CD14-positive monocyte (primary cell): ENCODE results near the gene PAGE1. TPM values are rescaled to one million over a fixed set of nuclear protein-coding genes. Genes with fewer than 3 reads are reported as not detected.

Source experiments
- DNase-seq, 3 donors: peaks; one replicate each; pipeline ENCODE4 v3.0.0-alpha.2; 2011 to 2022
- H2AFZ ChIP-seq: 2 replicates; pipeline ENCODE4 v1.6.0; 2012; ENCODE audit warnings: mild to moderate bottlenecking, low read depth, low read length, inconsistent platforms; ENCODE audit not compliant: insufficient read depth, poor library complexity, severe bottlenecking
- H3K27ac ChIP-seq, 2 donors: 1 replicate in 1 of 2; 2 replicates in 1 of 2; pipeline ENCODE4 v1.5.1; 2012 to 2013; ENCODE audit warnings: low read length in 2 of 2, control low read depth in 1 of 2, inconsistent platforms in 1 of 2, low read depth in 1 of 2, mild to moderate bottlenecking in 1 of 2
- H3K27me3 ChIP-seq, 2 donors: one replicate each; pipeline versions ENCODE4 v1.6.0 to v1.6.1; 2011 to 2013; ENCODE audit warnings: low read length in 2 of 2; ENCODE audit not compliant: control insufficient read depth in 2 of 2, insufficient read depth in 2 of 2
- H3K36me3 ChIP-seq, 2 donors: replicated peaks in 1 of 2; 1 replicate in 1 of 2; 2 replicates in 1 of 2; pipeline versions ENCODE4 v1.5.1 to v1.6.1; 2012 to 2013; ENCODE audit warnings: low read length in 2 of 2, control low read depth in 1 of 2, inconsistent platforms in 1 of 2, mild to moderate bottlenecking in 1 of 2; ENCODE audit not compliant: insufficient read depth in 2 of 2, control insufficient read depth in 1 of 2
- H3K4me1 ChIP-seq, 2 donors: 1 replicate in 1 of 2; 2 replicates in 1 of 2; pipeline versions ENCODE4 v1.5.1 to v1.6.1; 2012 to 2013; ENCODE audit warnings: low read length in 2 of 2, control low read depth in 1 of 2, inconsistent platforms in 1 of 2, mild to moderate bottlenecking in 1 of 2, moderate library complexity in 1 of 2; ENCODE audit not compliant: insufficient read depth in 2 of 2, control insufficient read depth in 1 of 2
- H3K4me2 ChIP-seq: replicated peaks from 2 replicates; pipeline ENCODE3; 2012; ENCODE audit warnings: low read length, moderate library complexity, mild to moderate bottlenecking; ENCODE audit not compliant: poor library complexity, severe bottlenecking; ENCODE audit errors: extremely low read depth
- H3K4me3 ChIP-seq, 3 experiments: fragments of 200-600 bp in 1 of 3; sonication (generic) in 1 of 3; replicated peaks in 1 of 3; 1 replicate in 2 of 3; 2 replicates in 1 of 3; pipeline ENCODE4 v1.5.1; 2011 to 2013; ENCODE audit warnings: low read length in 3 of 3, mild to moderate bottlenecking in 3 of 3, control low read depth in 2 of 3, low read depth in 2 of 3, inconsistent platforms in 1 of 3, moderate library complexity in 1 of 3
- H3K79me2 ChIP-seq: 2 replicates; pipeline ENCODE4 v1.6.0; 2012; ENCODE audit warnings: mild to moderate bottlenecking, control low read depth, inconsistent platforms, low read length, moderate library complexity; ENCODE audit not compliant: insufficient read depth
- H3K9ac ChIP-seq: 2 replicates; pipeline ENCODE4 v1.6.0; 2017; ENCODE audit warnings: low read length, mild to moderate bottlenecking; ENCODE audit not compliant: insufficient read depth, poor library complexity, severe bottlenecking
- H3K9me3 ChIP-seq, 2 donors: replicated peaks in 1 of 2; 1 replicate in 1 of 2; 2 replicates in 1 of 2; pipeline versions ENCODE4 v1.5.1 to v1.6.1; 2012 to 2013; ENCODE audit warnings: low read length in 2 of 2, control low read depth in 1 of 2; ENCODE audit not compliant: control insufficient read depth in 1 of 2, insufficient read depth in 1 of 2
- H4K20me1 ChIP-seq: 2 replicates; pipeline ENCODE4 v1.6.0; 2012; ENCODE audit warnings: mild to moderate bottlenecking, low read length, control low read depth, moderate library complexity; ENCODE audit not compliant: insufficient read depth
- H3K27ac Mint-ChIP-seq, 7 donors: one replicate each; pipeline ENCODE4 v1.8.0; 2020; ENCODE audit warnings: mild to moderate bottlenecking in 7 of 7, mixed read lengths in 7 of 7, moderate library complexity in 6 of 7, inconsistent platforms in 2 of 7
- H3K27me3 Mint-ChIP-seq, 3 donors: one replicate each; pipeline ENCODE4 v1.8.0; 2021 to 2022; ENCODE audit warnings: low read depth in 3 of 3, mild to moderate bottlenecking in 3 of 3, mixed read lengths in 3 of 3, moderate library complexity in 3 of 3, inconsistent platforms in 1 of 3
- H3K36me3 Mint-ChIP-seq, 2 donors: one replicate each; pipeline ENCODE4 v1.8.0; 2020; ENCODE audit warnings: mixed read lengths in 2 of 2, inconsistent platforms in 1 of 2, mild to moderate bottlenecking in 1 of 2
- H3K4me1 Mint-ChIP-seq: one replicate; pipeline ENCODE4 v1.8.0; 2020; ENCODE audit warnings: mild to moderate bottlenecking, mixed read lengths
- H3K4me3 Mint-ChIP-seq, 2 donors: one replicate each; pipeline ENCODE4 v1.8.0; 2020; ENCODE audit warnings: mild to moderate bottlenecking in 2 of 2, mixed read lengths in 2 of 2, moderate library complexity in 1 of 2
- H3K9me3 Mint-ChIP-seq, 7 donors: one replicate each; pipeline ENCODE4 v1.8.0; 2020 to 2022; ENCODE audit warnings: mixed read lengths in 7 of 7, mild to moderate bottlenecking in 6 of 7, moderate library complexity in 6 of 7, inconsistent platforms in 2 of 7
- CTCF ChIP-seq: fragments of 200-600 bp; IDR thresholded peaks from one replicate; pipeline ENCODE4 v1.8.0; 2022; ENCODE audit warnings: antibody characterized with exemption, mild to moderate bottlenecking
- WGBS: methylation state at CpG from one replicate; pipeline ENCODE4 v1.1.5; 2013; ENCODE audit warnings: missing lambda C conversion rate; ENCODE audit not compliant: insufficient coverage; 5-methylcytosine and 5-hydroxymethylcytosine counted together
- intact Hi-C, 2 donors: fragments of 100-400 bp; cut with micrococcal nuclease; formaldehyde crosslinking; loops; one replicate each; pipeline versions ENCODE4 v1.15.0 to v1.15.1; 2023
- polyA plus RNA-seq, 3 donors: library from polyadenylated mRNA; depleted of rRNA in 1 of 3; unstranded in 2 of 3; stranded (reverse) in 1 of 3; fragments of 300-500 nt in 2 of 3; fragments of >200 nt in 1 of 3; fragmentation: Illumina TruSeq in 2 of 3; gene quantifications; 1 replicate in 2 of 3; 2 replicates in 1 of 3; pipeline ENCODE4 v1.2.3, GENCODE V29; 2012 to 2021

The PAGE1 gene
- polyA plus RNA-seq, 3 donors, result not detected

DNA sequence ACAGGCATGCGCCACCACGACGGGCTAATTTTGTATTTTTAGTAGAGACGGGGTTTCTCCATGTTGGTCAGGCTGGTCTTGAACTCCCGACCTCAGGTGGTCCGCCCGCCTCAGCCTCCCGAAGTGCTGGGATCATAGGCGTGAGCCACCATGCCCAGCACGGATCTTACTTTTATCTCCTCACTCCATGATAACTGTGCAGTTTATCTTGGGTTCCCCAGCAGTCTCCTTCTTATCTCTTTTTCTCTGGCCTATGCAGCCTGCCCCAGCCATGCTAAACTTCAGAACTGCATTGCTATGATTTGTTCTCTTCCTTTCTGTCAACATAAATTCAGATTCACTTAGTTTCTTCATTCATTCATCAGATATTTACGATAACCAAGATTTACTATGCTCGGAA lies 22.4 kb downstream of the PAGE1 start:
- peaks cover 0 to 6% (median 3%) of the 10 kb centered on the region in 7 donors for H3K9me3 Mint-ChIP-seq
- Histone ChIP-seq H2AFZ (no peak overlapping the region), H3K79me2 (no peaks in the 10 kb centered on the region), H3K4me3 (no peak overlapping the region), H3K9me3 (no peaks in the 10 kb centered on the region), H3K36me3 (no peaks in the 10 kb centered on the region), H3K9ac (no peak overlapping the region), H3K4me2 (no peak overlapping the region), H3K27ac (no peak overlapping the region), H4K20me1 (no peaks in the 10 kb centered on the region), H3K27me3 (peaks cover 0 to 3% of the 10 kb centered on the region in 2 donors), H3K4me1 (no peaks in the 10 kb centered on the region)
- no peak for DNase-seq
- H3K27ac Mint-ChIP-seq, result no peak overlapping the region
- H3K27me3 Mint-ChIP-seq, result peaks cover 3 to 9% (median 5%) of the 10 kb centered on the region in 3 donors
- 97% methylated on average over 6 of the region's 12 CpGs for WGBS
- TF ChIP-seq CTCF, result no peak
- no peak overlapping the region for H3K4me3 Mint-ChIP-seq
- no peaks in the 10 kb centered on the region for H3K36me3 Mint-ChIP-seq
- no peaks in the 10 kb centered on the region for H3K4me1 Mint-ChIP-seq
- intact Hi-C loops, result no loop called here

- Histone ChIP-seq H3K27me3 (no peaks in the 10 kb centered on the region), H3K9ac (no peak overlapping the region), H2AFZ (no peak overlapping the region), H3K4me1 (no peaks in the 10 kb centered on the region), H3K36me3 (no peaks in the 10 kb centered on the region), H3K79me2 (no peaks in the 10 kb centered on the region), H3K4me3 (no peak overlapping the region), H3K4me2 (no peak overlapping the region), H3K27ac (no peak overlapping the region), H4K20me1 (no peaks in the 10 kb centered on the region), H3K9me3 (no peaks in the 10 kb centered on the region)
- no peaks in the 10 kb centered on the region for H3K4me1 Mint-ChIP-seq
- DNase-seq, result no peak
- H3K9me3 Mint-ChIP-seq, result peaks cover 0 to 7% (median 2%) of the 10 kb centered on the region in 7 donors
- H3K4me3 Mint-ChIP-seq, result no peak overlapping the region
- no peak for TF ChIP-seq CTCF
- no peaks in the 10 kb centered on the region for H3K36me3 Mint-ChIP-seq
- H3K27ac Mint-ChIP-seq, result no peak overlapping the region
- intact Hi-C loops, result no loop called here
- H3K27me3 Mint-ChIP-seq, result peaks cover 1 to 9% (median 4%) of the 10 kb centered on the region in 3 donors
- 96% methylated on average over 4 of the region's 10 CpGs for WGBS
These were observed 31.0 kb downstream of the PAGE1 start for GRCh38 chrX:49664824-49665223.
